Tibial nerve (tissue), 4 donors: ENCODE results near the gene SNX13. TPM values are rescaled to one million over a fixed set of nuclear protein-coding genes. Genes with fewer than 3 reads are reported as not detected.

Experiments
- DNase-seq, 2 donors: peaks; one replicate each; pipeline ENCODE4 v3.0.0-alpha.2; 2019; ENCODE audit warnings: low spot score in 2 of 2
- H3K27ac ChIP-seq, 4 donors: fragments of 200-600 bp; sonication (generic) in 3 of 4; one replicate each; pipeline ENCODE4 v1.5.1; 2017 to 2019; ENCODE audit warnings: mild to moderate bottlenecking in 1 of 4
- H3K27me3 ChIP-seq, 2 donors: fragments of 200-600 bp; sonication (generic) in 1 of 2; one replicate each; pipeline versions ENCODE4 v1.5.1 to v1.6.0; 2017 to 2019
- H3K36me3 ChIP-seq, 3 donors: fragments of 200-600 bp; sonication (generic); one replicate each; pipeline ENCODE4 v1.5.1; 2018 to 2019
- H3K4me1 ChIP-seq, 4 donors: fragments of 200-600 bp; sonication (generic) in 3 of 4; one replicate each; pipeline ENCODE4 v1.5.1; 2017 to 2019
- H3K4me3 ChIP-seq, 4 donors: fragments of 200-600 bp; sonication (generic) in 3 of 4; one replicate each; pipeline ENCODE4 v1.5.1; 2017 to 2019; ENCODE audit warnings: mild to moderate bottlenecking in 1 of 4, moderate library complexity in 1 of 4
- H3K9me3 ChIP-seq, 4 donors: fragments of 200-600 bp; sonication (generic) in 3 of 4; one replicate each; pipeline ENCODE4 v1.5.1; 2017 to 2019
- CTCF ChIP-seq, 5 experiments: fragments of 200-600 bp in 3 of 5; fragments of 450-650 bp in 2 of 5; sonication (generic) in 3 of 5; IDR thresholded peaks; one replicate each; pipeline ENCODE4 v1.5.1; 2016 to 2019; ENCODE audit warnings: antibody characterized with exemption in 5 of 5, mild to moderate bottlenecking in 3 of 5, moderate library complexity in 2 of 5
- EP300 ChIP-seq, 2 donors: sonication (generic); formaldehyde crosslinking; IDR thresholded peaks; one replicate each; pipeline ENCODE4 v1.6.1; 2017; ENCODE audit warnings: antibody characterized with exemption in 2 of 2, mild to moderate bottlenecking in 1 of 2
- POLR2A ChIP-seq, 2 donors: fragments of 450-650 bp; IDR thresholded peaks; one replicate each; pipeline ENCODE4 v1.6.1; 2017; ENCODE audit warnings: antibody characterized with exemption in 2 of 2, mild to moderate bottlenecking in 2 of 2, moderate library complexity in 2 of 2
- WGBS, 2 donors: methylation state at CpG; one replicate each; pipeline ENCODE4 v1.1.5; 2018; 5-methylcytosine and 5-hydroxymethylcytosine counted together
- total RNA-seq, 4 donors: library from RNA; depleted of rRNA; stranded (reverse); fragments of >200 nt; gene quantifications; one replicate each; pipeline ENCODE4 v1.1.0, GENCODE V29; 2016

Gene SNX13
- total RNA-seq, 4 donors from 2014 or later, result 52.8 to 77.6 (median 58.9) TPM

DNA sequence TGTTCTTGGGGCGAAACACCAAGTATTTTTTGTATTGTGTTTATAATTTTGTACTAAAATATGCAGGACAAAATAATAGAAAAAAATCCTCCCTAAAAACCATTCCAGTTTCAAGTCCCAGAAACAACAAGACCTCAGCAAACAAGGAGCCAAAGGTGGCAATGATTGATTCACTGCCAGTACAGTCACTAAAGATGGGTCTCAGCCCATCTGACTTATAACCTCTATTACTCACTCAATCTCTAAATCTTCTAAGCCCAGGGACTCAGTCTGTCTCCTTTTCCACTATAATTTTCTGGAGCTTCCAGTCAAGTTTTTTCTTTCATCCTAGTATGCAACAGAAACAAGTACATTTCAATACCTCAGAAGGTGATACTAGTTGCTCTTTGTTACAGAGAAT, 33.3 kb downstream of the SNX13 start:
- Histone ChIP-seq H3K36me3 (peaks cover 0 to 4% (median 0%) of the 10 kb centered on the region in 3 donors), H3K27ac (no peak overlapping the region), H3K4me3 (no peak overlapping the region), H3K27me3 (no peaks in the 10 kb centered on the region), H3K9me3 (no peaks in the 10 kb centered on the region), H3K4me1 (peaks cover 0 to 10% (median 0%) of the 10 kb centered on the region in 4 donors)
- 84 to 87% methylated on average over 1 of the region's 1 CpG for WGBS, 2 donors
- no peak for TF ChIP-seq EP300 (IDR thresholded peaks at IDR 0.05)
- no peak for TF ChIP-seq POLR2A (IDR thresholded peaks at IDR 0.05)
- no peak for TF ChIP-seq CTCF (IDR thresholded peaks at IDR 0.05)
- DNase-seq, result no peak

GRCh38 chr7:17903337-17903736, 37.0 kb downstream of the SNX13 start:
- Histone ChIP-seq H3K27ac (no peak overlapping the region), H3K4me1 (peaks cover 0 to 14% (median 0%) of the 10 kb centered on the region in 4 donors), H3K9me3 (no peaks in the 10 kb centered on the region), H3K36me3 (no peaks in the 10 kb centered on the region), H3K4me3 (no peak overlapping the region), H3K27me3 (no peaks in the 10 kb centered on the region)
- TF ChIP-seq EP300 (IDR thresholded peaks at IDR 0.05), result no peak
- no peak for TF ChIP-seq POLR2A (IDR thresholded peaks at IDR 0.05)
- no peak for TF ChIP-seq CTCF (IDR thresholded peaks at IDR 0.05)
- DNase-seq, result no peak

DNA sequence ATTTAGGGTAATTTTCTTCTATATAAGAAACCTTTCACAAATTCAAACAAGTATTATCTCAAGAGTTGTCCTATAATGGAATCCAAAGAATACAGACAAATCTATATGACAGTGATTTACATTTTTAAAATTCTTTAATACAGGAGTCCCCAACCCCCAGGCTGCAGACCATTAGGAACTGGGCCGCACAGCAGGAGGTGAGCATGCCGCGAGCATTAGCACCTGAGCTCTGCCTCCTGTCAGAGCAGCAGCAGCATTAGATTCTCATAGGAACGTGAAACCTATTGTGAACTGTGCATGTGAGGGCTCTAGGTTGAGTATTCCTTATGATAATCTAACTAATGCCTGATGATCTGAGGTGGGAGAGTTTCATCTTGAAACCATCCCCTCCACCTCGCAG, 37.7 kb downstream of the SNX13 start:
- no peaks in the 10 kb centered on the region for H3K9me3 ChIP-seq
- H3K4me1 ChIP-seq, result peaks cover 0 to 14% (median 0%) of the 10 kb centered on the region in 4 donors
- DNase-seq, result no peak
- no peaks in the 10 kb centered on the region for H3K36me3 ChIP-seq
- no peak overlapping the region for H3K27ac ChIP-seq
- TF ChIP-seq EP300 (IDR thresholded peaks at IDR 0.05) (no peak), POLR2A (IDR thresholded peaks at IDR 0.05) (no peak), CTCF (IDR thresholded peaks at IDR 0.05) (no peak)
- H3K4me3 ChIP-seq, result no peak overlapping the region
- no peaks in the 10 kb centered on the region for H3K27me3 ChIP-seq
- WGBS, 2 donors, result 77 to 93% methylated on average over 5 of the region's 5 CpGs

DNA sequence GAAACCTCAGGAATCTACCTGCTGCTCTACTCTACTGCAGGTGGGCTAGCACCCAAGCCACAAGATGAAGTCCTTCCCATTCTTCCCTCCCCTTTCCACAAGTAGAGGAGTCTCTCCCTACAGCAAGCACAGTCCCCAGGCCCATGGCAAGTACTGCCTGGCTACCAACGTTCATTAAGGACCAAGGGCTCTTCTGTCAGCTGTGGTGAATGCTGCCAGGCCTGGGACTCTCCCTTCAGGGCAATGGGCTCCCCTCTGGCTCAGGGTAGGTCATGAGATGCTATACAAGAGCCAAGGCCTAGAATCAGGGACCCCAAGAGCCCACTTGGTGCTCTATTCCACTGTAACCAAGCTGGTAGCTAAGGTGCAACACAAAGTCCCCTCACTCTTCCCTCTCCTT, 39.8 kb downstream of the SNX13 start:
- no peak for TF ChIP-seq EP300 (IDR thresholded peaks at IDR 0.05)
- no peak for TF ChIP-seq POLR2A (IDR thresholded peaks at IDR 0.05)
- no peak for TF ChIP-seq CTCF (IDR thresholded peaks at IDR 0.05)
- WGBS, 2 donors, result 89 to 100% methylated on average over 1 of the region's 1 CpG
- H3K9me3 ChIP-seq, result no peaks in the 10 kb centered on the region

DNA sequence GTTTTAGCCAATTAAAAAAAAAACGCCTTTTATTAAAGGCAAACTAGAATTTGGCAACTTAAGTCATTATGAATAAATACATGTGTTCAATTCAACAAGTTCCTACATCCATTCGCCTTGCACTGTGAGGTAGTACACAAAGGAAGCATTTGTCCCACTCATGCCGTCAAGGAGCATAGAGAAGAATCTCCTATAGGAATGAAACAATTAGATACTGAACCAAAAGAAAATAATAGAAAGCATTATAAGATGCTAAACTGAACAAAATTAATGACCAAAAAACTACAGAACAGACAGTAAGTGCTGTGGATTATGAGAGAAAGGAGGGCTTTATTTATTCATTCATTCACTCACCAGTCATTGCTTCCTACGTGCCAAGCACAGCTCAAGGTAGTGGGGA, 42.2 kb downstream of the SNX13 start:
- H3K4me1 ChIP-seq, result peaks cover 0 to 5% (median 0%) of the 10 kb centered on the region in 4 donors
- DNase-seq, result no peak
- TF ChIP-seq CTCF (IDR thresholded peaks at IDR 0.05) (no peak), POLR2A (IDR thresholded peaks at IDR 0.05) (no peak), EP300 (IDR thresholded peaks at IDR 0.05) (no peak)
- H3K27me3 ChIP-seq, result no peaks in the 10 kb centered on the region
- no peak overlapping the region for H3K27ac ChIP-seq
- no peaks in the 10 kb centered on the region for H3K9me3 ChIP-seq
- WGBS, 2 donors, result 47 to 51% methylated on average over 4 of the region's 4 CpGs
- H3K4me3 ChIP-seq, result no peak overlapping the region
- H3K36me3 ChIP-seq, result peaks cover 0 to 9% (median 0%) of the 10 kb centered on the region in 3 donors

More for the DNA sequence above, 39.8 kb downstream of the SNX13 start:
- no peak for DNase-seq
- H3K4me3 ChIP-seq, result no peak overlapping the region
- H3K27ac ChIP-seq, result no peak overlapping the region
- H3K4me1 ChIP-seq, result peaks cover 0 to 10% (median 0%) of the 10 kb centered on the region in 4 donors
- H3K36me3 ChIP-seq, result peaks cover 0 to 8% (median 0%) of the 10 kb centered on the region in 3 donors
- no peaks in the 10 kb centered on the region for H3K27me3 ChIP-seq
